OCI-LY1 (cell line): ENCODE results near the gene FOXE1.

Experiments
- EZH2 ChIP-seq: fragments of 200-600 bp; sonication (generic), shearing (Covaris generic); IDR thresholded peaks from 2 replicates; pipeline ENCODE4 v1.8.0; 2017; ENCODE audit warnings: borderline replicate concordance, mixed run types, mild to moderate bottlenecking, antibody characterized with exemption, low read length, moderate library complexity, mixed read lengths
- TF ChIP-seq, protein P1 (sequence below): fragments of 200-600 bp; sonication (generic), shearing (Covaris generic); IDR thresholded peaks from 2 replicates; pipeline ENCODE4 v1.5.1; 2017; ENCODE audit warnings: mild to moderate bottlenecking, antibody characterized with exemption, low read length, moderate library complexity, mixed read lengths

DNA sequence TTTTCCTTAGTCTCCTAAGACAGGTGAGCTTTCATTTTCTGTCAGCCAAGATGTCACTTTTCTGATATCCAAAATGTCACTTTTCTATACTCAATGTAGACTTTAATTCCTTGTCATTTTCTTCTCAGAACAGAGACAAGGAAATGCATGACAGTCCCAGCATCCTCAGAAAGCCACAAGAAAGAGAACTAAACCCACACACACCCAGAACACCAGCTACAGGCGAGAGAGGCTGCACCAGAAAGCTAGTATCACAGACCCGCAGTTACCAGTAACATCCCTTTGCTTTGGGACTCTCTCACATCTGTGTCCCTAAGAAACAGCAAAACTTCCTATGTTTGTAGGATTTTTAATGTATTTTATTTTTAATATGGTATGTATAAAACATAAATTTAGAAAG, 52.2 kb downstream of the FOXE1 start:
- TF ChIP-seq, protein P1, sequence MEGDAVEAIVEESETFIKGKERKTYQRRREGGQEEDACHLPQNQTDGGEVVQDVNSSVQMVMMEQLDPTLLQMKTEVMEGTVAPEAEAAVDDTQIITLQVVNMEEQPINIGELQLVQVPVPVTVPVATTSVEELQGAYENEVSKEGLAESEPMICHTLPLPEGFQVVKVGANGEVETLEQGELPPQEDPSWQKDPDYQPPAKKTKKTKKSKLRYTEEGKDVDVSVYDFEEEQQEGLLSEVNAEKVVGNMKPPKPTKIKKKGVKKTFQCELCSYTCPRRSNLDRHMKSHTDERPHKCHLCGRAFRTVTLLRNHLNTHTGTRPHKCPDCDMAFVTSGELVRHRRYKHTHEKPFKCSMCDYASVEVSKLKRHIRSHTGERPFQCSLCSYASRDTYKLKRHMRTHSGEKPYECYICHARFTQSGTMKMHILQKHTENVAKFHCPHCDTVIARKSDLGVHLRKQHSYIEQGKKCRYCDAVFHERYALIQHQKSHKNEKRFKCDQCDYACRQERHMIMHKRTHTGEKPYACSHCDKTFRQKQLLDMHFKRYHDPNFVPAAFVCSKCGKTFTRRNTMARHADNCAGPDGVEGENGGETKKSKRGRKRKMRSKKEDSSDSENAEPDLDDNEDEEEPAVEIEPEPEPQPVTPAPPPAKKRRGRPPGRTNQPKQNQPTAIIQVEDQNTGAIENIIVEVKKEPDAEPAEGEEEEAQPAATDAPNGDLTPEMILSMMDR: no peak
- no peak for TF ChIP-seq EZH2
